GM12878 (cell line): ENCODE data around the gene ELOVL4. TPM values are rescaled to one million over a fixed set of nuclear protein-coding genes. Genes with fewer than 3 reads are reported as not detected.

Experiments used
- ATAC-seq: fragments of 200-7000 bp; cut with Tn5 transposase; 3 replicates; pipeline ENCODE4 v1.9.1; 2020; ENCODE audit warnings: mild to moderate bottlenecking, moderate library complexity
- BruUV-seq: library from RNA; stranded (reverse); fragments of 400-500 nt; replicated peaks from 2 replicates; lab custom pipeline; 2021; lab: Mats Ljungman, UMichigan
- CTCF ChIA-PET: fragments of 300-600 bp; sonication (Branson Sonifier 250); formaldehyde crosslinking; extraction: SDS; loops from one replicate; lab custom pipeline; 2021; ENCODE audit warnings: inconsistent platforms; lab: Yijun Ruan, JAX
- POLR2A ChIA-PET: fragments of 350-600 bp; formaldehyde crosslinking; extraction: SDS; loops from one replicate; lab custom pipeline; 2021; ENCODE audit warnings: inconsistent platforms; lab: Charles Lee
- RAD21 ChIA-PET: fragments of 300-600 bp; sonication (Branson Sonifier 250); formaldehyde crosslinking; loops from one replicate; lab custom pipeline; 2023; ENCODE audit warnings: antibody characterized with exemption; ENCODE audit not compliant: unreplicated experiment; lab: Charles Lee
- SMC1A ChIA-PET: fragments of 300-600 bp; sonication (Branson Sonifier 250); formaldehyde crosslinking; loops from one replicate; lab custom pipeline; 2023; ENCODE audit not compliant: unreplicated experiment, uncharacterized antibody; lab: Charles Lee
- DNase-seq: peaks from one replicate; pipeline ENCODE4 v3.0.0-alpha.2; 2011; ENCODE audit warnings: low read depth, low spot score
- FAIRE-seq: peaks from 3 replicates; lab custom pipeline; 2011; peaks lifted over from hg19 to GRCh38; lab: Jason Lieb, UNC
- H2AFZ ChIP-seq: 2 replicates; pipeline ENCODE4 v1.6.0; 2011; ENCODE audit warnings: low read depth, low read length, control low read depth; ENCODE audit not compliant: control insufficient read depth
- H3K27ac ChIP-seq: 2 replicates; pipeline ENCODE4 v1.5.1; 2011; ENCODE audit warnings: control low read depth; ENCODE audit not compliant: control insufficient read depth, insufficient read depth
- H3K27me3 ChIP-seq, 2 experiments: replicated peaks in 1 of 2; 2 replicates each; pipeline versions ENCODE4 v1.6.0 to v1.6.1; 2011; ENCODE audit warnings: low read length in 1 of 2; ENCODE audit not compliant: control insufficient read depth in 2 of 2, insufficient read depth in 2 of 2
- H3K36me3 ChIP-seq, 2 experiments: 2 replicates each; pipeline ENCODE4 v1.5.1; 2011; ENCODE audit warnings: low read length in 1 of 2; ENCODE audit not compliant: control insufficient read depth in 2 of 2, insufficient read depth in 2 of 2
- H3K4me1 ChIP-seq: 2 replicates; pipeline ENCODE4 v1.6.1; 2011; ENCODE audit warnings: mild to moderate bottlenecking, low read length, moderate library complexity, mixed read lengths; ENCODE audit not compliant: control insufficient read depth, insufficient read depth
- H3K4me2 ChIP-seq: 2 replicates; pipeline ENCODE4 v1.6.0; 2011; ENCODE audit warnings: control low read depth; ENCODE audit not compliant: control insufficient read depth, insufficient read depth
- H3K4me3 ChIP-seq: fragments of 200-600 bp; sonication (generic); 2 replicates; pipeline ENCODE4 v1.5.1; 2016
- H3K79me2 ChIP-seq: 2 replicates; pipeline ENCODE4 v1.6.0; 2011; ENCODE audit warnings: low read length; ENCODE audit not compliant: control insufficient read depth, insufficient read depth
- H3K9ac ChIP-seq: 2 replicates; pipeline ENCODE4 v1.8.0; 2011; ENCODE audit warnings: low read length, control low read depth, mixed read lengths; ENCODE audit not compliant: control insufficient read depth, insufficient read depth
- H3K9me3 ChIP-seq: replicated peaks from 3 replicates; pipeline ENCODE4 v1.5.1; 2011; ENCODE audit warnings: mild to moderate bottlenecking, low read length; ENCODE audit not compliant: control insufficient read depth, insufficient read depth
- H4K20me1 ChIP-seq: 2 replicates; pipeline ENCODE4 v1.6.0; 2011; ENCODE audit not compliant: control insufficient read depth, insufficient read depth
- BMI1 ChIP-seq: fragments of 450-650 bp; IDR thresholded peaks from 2 replicates; pipeline ENCODE4 v1.6.1; 2016; ENCODE audit warnings: mild to moderate bottlenecking, moderate library complexity, borderline replicate concordance
- CBX5 ChIP-seq: sonication (generic); IDR thresholded peaks from 2 replicates; pipeline ENCODE4 v1.6.1; 2016; ENCODE audit warnings: low read depth, moderate library complexity, mild to moderate bottlenecking, inconsistent platforms
- ETV6 ChIP-seq, 2 experiments: fragments of 450-650 bp in 1 of 2; IDR thresholded peaks in 1 of 2; conservative IDR thresholded peaks in 1 of 2; 2 replicates each; pipeline ENCODE4 v1.6.1; 2014; ENCODE audit warnings: antibody characterized with exemption in 1 of 2, borderline replicate concordance in 1 of 2, low read depth in 1 of 2, mild to moderate bottlenecking in 1 of 2, moderate library complexity in 1 of 2
- FOXK2 ChIP-seq: fragments of 450-650 bp; IDR thresholded peaks from 2 replicates; pipeline ENCODE4 v1.6.1; 2017; ENCODE audit warnings: mild to moderate bottlenecking, moderate library complexity
- KAT2A ChIP-seq: conservative IDR thresholded peaks from 2 replicates; pipeline ENCODE4 v1.6.1; 2011; ENCODE audit warnings: low read depth, low read length; ENCODE audit not compliant: control insufficient read depth
- KLF5 ChIP-seq: fragments of 450-650 bp; IDR thresholded peaks from 2 replicates; pipeline ENCODE4 v1.6.1; 2014; ENCODE audit warnings: mild to moderate bottlenecking; ENCODE audit not compliant: partially characterized antibody
- PAX5 ChIP-seq: IDR thresholded peaks from 2 replicates; pipeline ENCODE4 v1.6.1; 2011; ENCODE audit warnings: low read depth, low read length, borderline replicate concordance
- PAX8 ChIP-seq: fragments of 450-650 bp; IDR thresholded peaks from 2 replicates; pipeline ENCODE4 v1.6.1; 2017; ENCODE audit warnings: mild to moderate bottlenecking, moderate library complexity
- RB1 ChIP-seq: fragments of 450-650 bp; formaldehyde crosslinking; IDR thresholded peaks from 2 replicates; pipeline ENCODE4 v1.6.1; 2017; ENCODE audit warnings: mild to moderate bottlenecking, borderline replicate concordance
- WGBS: methylation state at CpG from one replicate; pipeline ENCODE4 v1.1.6; 2016; ENCODE audit warnings: low lambda C conversion rate; ENCODE audit not compliant: insufficient replicate concordance, insufficient coverage; ENCODE audit errors: missing lambda C conversion rate; 5-methylcytosine and 5-hydroxymethylcytosine counted together
- in situ Hi-C: fragments of 300-500 bp; cut with MboI; formaldehyde crosslinking; loops from 9 replicates; pipeline ENCODE4 v1.14.3; 2018; ENCODE audit warnings: mixed read lengths
- intact Hi-C: fragments of 100-400 bp; cut with micrococcal nuclease; formaldehyde crosslinking; loops from one replicate; pipeline ENCODE4 v1.14.2; 2022; ENCODE audit not compliant: unreplicated experiment
- polyA plus RNA-seq, 11 experiments: library from polyadenylated mRNA; depleted of rRNA in 4 of 11; unstranded in 6 of 11; stranded (reverse) in 5 of 11; fragments of >200 nt; fragmentation: Nextera tagmentation in 4 of 11; fragmentation: Illumina TruSeq in 1 of 11; extraction: Ambion mirVana in 4 of 11; extraction: Trizol in 1 of 11; gene quantifications; 1 replicate in 1 of 11; 2 replicates in 10 of 11; pipeline versions ENCODE4 v1.2.1 to v1.2.3, GENCODE V29; 2011 to 2016; ENCODE audit warnings: inconsistent platforms in 2 of 11, missing spikeins in 2 of 11, low read depth in 1 of 11
- total RNA-seq, 4 experiments: library from RNA; depleted of rRNA in 3 of 4; stranded (reverse); fragments of >200 nt in 3 of 4; fragmentation: Illumina TruSeq in 1 of 4; extraction: Trizol in 1 of 4; gene quantifications; 2 replicates each; pipeline versions ENCODE4 v1.2.1 to v1.2.3, GENCODE V29; 2013 to 2021
- TF ChIP-seq, protein P1 (sequence below): IDR thresholded peaks from 2 replicates; pipeline ENCODE4 v1.6.1; 2012; ENCODE audit warnings: low read depth, low read length, improper control_type of control experiment
- TF ChIP-seq, protein P2 (sequence below): fragments of 450-650 bp; IDR thresholded peaks from 2 replicates; pipeline ENCODE4 v1.6.1; 2018; ENCODE audit warnings: borderline replicate concordance, mild to moderate bottlenecking; ENCODE audit not compliant: partially characterized antibody

ELOVL4 gene
- total and polyA plus RNA-seq, 10 of the 15 experiments (the other 5 are each of a cell fraction or from before 2014, with no cell fraction given) = 0.03 to 0.15 (median 0.08) TPM; not detected in 7

DNA sequence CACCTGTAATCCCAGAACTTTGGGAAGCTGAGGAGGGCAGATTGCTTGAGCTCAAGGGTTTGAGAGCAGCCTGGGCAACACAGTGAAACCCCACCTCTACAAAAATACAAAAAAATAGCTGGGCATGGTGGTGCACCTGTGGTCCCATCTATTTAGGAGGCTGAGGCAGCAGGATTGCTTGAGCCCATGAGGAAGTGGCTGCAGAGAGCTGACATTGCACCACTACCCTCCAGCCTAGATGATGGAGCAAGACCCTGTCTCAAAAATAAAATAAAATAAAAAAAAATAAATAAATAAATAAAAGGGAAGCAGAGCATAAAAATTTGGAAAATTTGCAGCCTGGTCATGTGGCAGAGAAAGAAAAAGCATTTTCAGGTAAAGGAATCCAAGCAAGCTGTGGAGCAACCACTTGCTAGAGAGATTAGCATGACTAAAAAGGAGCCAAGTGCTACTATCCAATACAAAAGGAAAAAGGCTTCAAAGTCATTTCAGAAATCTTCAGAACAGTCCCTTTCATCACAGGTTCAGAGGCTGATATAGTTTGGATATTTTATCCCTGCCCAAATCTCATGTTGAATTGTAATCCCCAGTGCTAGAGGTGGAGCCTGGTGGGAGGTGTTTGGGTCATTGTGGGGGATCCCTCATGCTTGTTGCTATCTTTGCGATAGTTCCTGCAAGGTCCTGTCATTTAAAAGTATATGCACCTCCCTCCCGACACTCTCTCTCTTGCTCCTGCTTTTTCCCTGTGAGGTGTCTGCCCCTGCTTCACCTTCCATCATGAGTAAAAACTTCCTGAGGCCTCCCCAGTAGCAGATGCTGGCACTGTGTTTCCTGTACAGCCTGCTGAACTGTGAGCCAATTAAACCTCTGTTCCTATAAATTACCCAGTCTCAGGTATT lies 45.9 kb upstream of the ELOVL4 start:
- Histone ChIP-seq H2AFZ (no peak overlapping the region), H3K9me3 (no peaks in the 10 kb centered on the region; the same call in 2 of the 3 replicates), H3K79me2 (no peaks in the 10 kb centered on the region), H3K4me1 (no peaks in the 10 kb centered on the region), H3K9ac (no peak overlapping the region), H3K36me3 (no peaks in the 10 kb centered on the region), H3K27ac (no peak overlapping the region), H3K4me3 (no peak overlapping the region), H3K4me2 (no peak overlapping the region), H4K20me1 (no peaks in the 10 kb centered on the region), H3K27me3 (no peaks in the 10 kb centered on the region)
- ATAC-seq (no peak), DNase-seq (no peak), FAIRE-seq (no peak)
- no TSS peak for BruUV-seq
- WGBS = 79% methylated on average over 2 of the region's 2 CpGs
- SMC1A ChIA-PET = interaction anchor here (0.7 to 1.3 kb wide), 3 partner anchors 9 to 82 kb away, joined by 3 read pairs; no protein-coding TSS in a partner anchor
- in situ Hi-C loops = no loop called here
- intact Hi-C loops = no loop called here
- CTCF ChIA-PET = no interaction called here
- POLR2A ChIA-PET = interaction anchor here (1.3 kb wide), 1 partner anchor 10 kb away, joined by 4 read pairs; no protein-coding TSS in a partner anchor
- TF ChIP-seq RB1 (no peak), PAX5 (no peak), PAX8 (no peak), CBX5 (no peak), KLF5 (no peak), ETV6 (conservative IDR thresholded peaks at IDR 0.05 in 1 of 2, IDR thresholded peaks at IDR 0.05 in 1 of 2; ENCODE audit: borderline replicate concordance in 1 of 2, low read depth in 1 of 2) (no peak), FOXK2 (no peak), KAT2A (no peak), BMI1 (no peak)
- TF ChIP-seq, protein P1, sequence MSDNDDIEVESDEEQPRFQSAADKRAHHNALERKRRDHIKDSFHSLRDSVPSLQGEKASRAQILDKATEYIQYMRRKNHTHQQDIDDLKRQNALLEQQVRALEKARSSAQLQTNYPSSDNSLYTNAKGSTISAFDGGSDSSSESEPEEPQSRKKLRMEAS = no peak
- TF ChIP-seq, protein P2, sequence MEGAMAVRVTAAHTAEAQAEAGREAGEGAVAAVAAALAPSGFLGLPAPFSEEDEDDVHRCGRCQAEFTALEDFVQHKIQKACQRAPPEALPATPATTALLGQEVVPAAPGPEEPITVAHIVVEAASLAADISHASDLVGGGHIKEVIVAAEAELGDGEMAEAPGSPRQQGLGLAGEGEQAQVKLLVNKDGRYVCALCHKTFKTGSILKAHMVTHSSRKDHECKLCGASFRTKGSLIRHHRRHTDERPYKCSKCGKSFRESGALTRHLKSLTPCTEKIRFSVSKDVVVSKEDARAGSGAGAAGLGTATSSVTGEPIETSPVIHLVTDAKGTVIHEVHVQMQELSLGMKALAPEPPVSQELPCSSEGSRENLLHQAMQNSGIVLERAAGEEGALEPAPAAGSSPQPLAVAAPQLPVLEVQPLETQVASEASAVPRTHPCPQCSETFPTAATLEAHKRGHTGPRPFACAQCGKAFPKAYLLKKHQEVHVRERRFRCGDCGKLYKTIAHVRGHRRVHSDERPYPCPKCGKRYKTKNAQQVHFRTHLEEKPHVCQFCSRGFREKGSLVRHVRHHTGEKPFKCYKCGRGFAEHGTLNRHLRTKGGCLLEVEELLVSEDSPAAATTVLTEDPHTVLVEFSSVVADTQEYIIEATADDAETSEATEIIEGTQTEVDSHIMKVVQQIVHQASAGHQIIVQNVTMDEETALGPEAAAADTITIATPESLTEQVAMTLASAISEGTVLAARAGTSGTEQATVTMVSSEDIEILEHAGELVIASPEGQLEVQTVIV = no peak
- RAD21 ChIA-PET = no interaction called here
